GM03348 (cell line): Measurements from ENCODE around the gene C21orf91.

Experiments used
- DNase-seq: peaks from one replicate; pipeline ENCODE4 v3.0.0; 2012; ENCODE audit warnings: low spot score

The C21orf91 gene

GRCh38 chr21:17819114-17819876 lies at the start of gene C21orf91:
C21orf91 (minus strand) TSS chr21:17819356; CDS start chr21:17818318, 1,038 bp downstream.
- DNase-seq = peak; percentile 96

GRCh38 chr21:17866590-17866989 lies 47.4 kb upstream of the C21orf91 start:
- DNase-seq = no peak

GRCh38 chr21:17859661-17860060 lies 40.5 kb upstream of the C21orf91 start:
- no peak for DNase-seq

- DNase-seq = no peak
These were observed 39.6 kb upstream of the C21orf91 start for GRCh38 chr21:17858747-17859146.

GRCh38 chr21:17854745-17855144 lies 35.6 kb upstream of the C21orf91 start:
- DNase-seq = no peak

GRCh38 chr21:17853393-17854275 lies 34.5 kb upstream of the C21orf91 start:
- no peak for DNase-seq

- peak; percentile 89 for DNase-seq
These were observed 29.1 kb upstream of the C21orf91 start for GRCh38 chr21:17848228-17848627.

- DNase-seq = no peak
These were observed 21.9 kb upstream of the C21orf91 start for GRCh38 chr21:17841103-17841502.

- DNase-seq = no peak
These were observed 15.6 kb upstream of the C21orf91 start for GRCh38 chr21:17834639-17835354.

- peak; percentile 40 for DNase-seq
These were observed 10.3 kb upstream of the C21orf91 start for GRCh38 chr21:17829472-17829871.

GRCh38 chr21:17828223-17828622 lies 9.1 kb upstream of the C21orf91 start:
- no peak for DNase-seq

GRCh38 chr21:17823846-17824245 lies 4.7 kb upstream of the C21orf91 start:
- DNase-seq = no peak

GRCh38 chr21:17821121-17821520 lies 2.0 kb upstream of the C21orf91 start:
- no peak for DNase-seq

- peak; percentile 44 for DNase-seq
These were observed 697 bp upstream of the C21orf91 start for GRCh38 chr21:17819877-17820229.

- DNase-seq = peak; percentile 57
These were observed 706 bp downstream of the C21orf91 start for GRCh38 chr21:17818186-17819113.

GRCh38 chr21:17813353-17813752 lies 5.8 kb downstream of the C21orf91 start:
- DNase-seq = no peak

- DNase-seq = no peak
These were observed 13.2 kb downstream of the C21orf91 start for GRCh38 chr21:17805966-17806365.

- no peak for DNase-seq
These were observed 15.6 kb downstream of the C21orf91 start for GRCh38 chr21:17803536-17803935.

GRCh38 chr21:17802572-17802971 lies 16.6 kb downstream of the C21orf91 start:
- DNase-seq = peak; percentile 50

- no peak for DNase-seq
These were observed 19.6 kb downstream of the C21orf91 start for GRCh38 chr21:17799414-17800164.

- no peak for DNase-seq
These were observed 20.4 kb downstream of the C21orf91 start for GRCh38 chr21:17798796-17799195.
